ENCODE data around the gene APOBEC4. TPM values are rescaled to one million over a fixed set of nuclear protein-coding genes. Genes with fewer than 3 reads are reported as not detected.
A peak's percentile ranks its signal among the peaks of the same experiment; 100 is the strongest.

APOBEC4 gene
- total RNA-seq, 5 donors from 2014 or later (not counting 1 experiment from before 2014, with no cell fraction given): not detected

DNA sequence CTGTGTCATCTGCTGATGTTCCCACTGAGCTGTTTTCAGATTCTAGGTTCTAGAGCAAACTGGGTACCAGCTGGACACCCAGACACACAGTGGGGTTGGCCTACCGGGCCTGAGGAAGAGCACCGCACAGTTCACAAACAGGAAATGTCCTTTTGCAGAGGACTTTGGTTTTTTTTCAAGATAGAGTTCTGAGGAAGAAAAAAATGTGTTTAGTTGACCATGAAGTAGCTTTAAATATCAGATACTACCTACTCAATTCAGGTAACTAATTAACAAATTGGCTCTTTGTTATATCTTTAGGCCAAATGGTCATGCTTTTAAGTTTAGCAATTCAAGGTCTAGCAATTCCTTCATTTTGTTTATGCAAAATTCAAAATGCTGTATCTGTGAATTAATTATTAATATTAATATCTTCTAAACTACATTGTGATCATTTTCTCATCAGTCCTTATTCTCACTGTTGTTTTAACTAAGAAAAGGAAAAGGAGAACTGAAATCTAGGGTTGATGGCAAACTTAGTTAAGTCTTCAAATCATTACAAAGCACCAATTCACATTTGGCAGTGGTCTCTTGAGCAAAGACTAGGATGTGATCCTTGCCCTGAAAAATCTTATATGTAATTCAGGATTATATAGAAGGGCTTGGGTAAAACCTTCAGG is 45.7 kb downstream of the APOBEC4 start:
- Histone ChIP-seq H3K27ac (ENCODE audit: low read length) (no peak overlapping the region), H3K4me1 (ENCODE audit: control insufficient read depth in 1 of 2, extremely low read depth in 1 of 2, insufficient read depth in 2 of 2, low read length in 2 of 2) (no peaks in the 10 kb centered on the region), H3K36me3 (ENCODE audit: control insufficient read depth in 2 of 2, extremely low read depth in 1 of 2, insufficient read depth in 1 of 2, low read length in 1 of 2) (no peaks in the 10 kb centered on the region), H3K27me3 (replicated peaks in 1 of 2; ENCODE audit: control insufficient read depth in 2 of 2, extremely low read depth in 1 of 2, insufficient read depth in 2 of 2, low read length in 1 of 2) (peaks cover 0 to 15% of the 10 kb centered on the region in 2 experiments), H3K9me3 (no peaks in the 10 kb centered on the region), H3K4me3 (ENCODE audit: control insufficient read depth in 1 of 2, extremely low read depth in 1 of 2, low read length in 1 of 2) (no peak overlapping the region)
- POLR2A ChIA-PET: interaction anchor here in 1 of 2 donors (0.6 kb wide), 1 partner anchor 13 kb away, joined by 3 read pairs; no protein-coding TSS in a partner anchor
- no peak for DNase-seq
- CTCF ChIA-PET: interaction anchor here in 1 of 2 donors (0.5 to 0.7 kb wide), 2 partner anchors 127 to 194 kb away, joined by 3 to 6 read pairs; no protein-coding TSS in a partner anchor
- Mint-ChIP-seq H3K27ac (no peak overlapping the region), H3K27me3 (peaks cover 4 to 7% of the 10 kb centered on the region in 2 donors), H3K4me3 (no peak overlapping the region), H3K9me3 (no peaks in the 10 kb centered on the region), H3K36me3 (no peaks in the 10 kb centered on the region), H3K4me1 (peaks cover 0 to 9% (median 6%) of the 10 kb centered on the region in 3 donors)
- no CpG with 5 or more reads among the region's 2 CpGs for WGBS (ENCODE audit: insufficient coverage)
- no peak for ATAC-seq (replicated peaks in 1 of 4)

DNA sequence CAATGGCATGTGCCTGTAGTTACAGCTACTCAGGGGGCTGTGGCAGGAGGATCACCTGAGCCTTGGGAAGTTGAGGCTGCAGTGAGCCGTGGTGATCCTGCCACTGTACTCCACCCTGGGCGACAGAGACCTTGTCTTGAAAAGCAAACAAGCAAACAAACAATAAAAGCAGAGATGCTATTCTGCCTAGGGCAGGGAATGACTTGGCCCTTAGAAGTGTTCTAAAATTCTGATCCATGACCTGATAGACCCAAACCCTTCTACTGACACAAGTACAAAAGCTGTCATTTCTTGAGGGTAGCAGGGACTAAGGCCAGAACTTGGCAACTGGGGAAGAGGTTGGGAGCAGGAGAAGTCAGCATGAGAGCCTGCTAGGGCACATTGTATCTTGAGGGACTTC is 47.2 kb downstream of the APOBEC4 start:
- Mint-ChIP-seq H3K36me3 (no peaks in the 10 kb centered on the region), H3K4me1 (peaks cover 0 to 9% (median 6%) of the 10 kb centered on the region in 3 donors), H3K9me3 (no peaks in the 10 kb centered on the region), H3K27me3 (peaks cover 4 to 7% of the 10 kb centered on the region in 2 donors), H3K4me3 (no peak overlapping the region), H3K27ac (no peak overlapping the region)
- Histone ChIP-seq H3K36me3 (ENCODE audit: control insufficient read depth in 2 of 2, extremely low read depth in 1 of 2, insufficient read depth in 1 of 2, low read length in 1 of 2) (no peaks in the 10 kb centered on the region), H3K27ac (ENCODE audit: low read length) (no peak overlapping the region), H3K4me1 (ENCODE audit: control insufficient read depth in 1 of 2, extremely low read depth in 1 of 2, insufficient read depth in 2 of 2, low read length in 2 of 2) (no peaks in the 10 kb centered on the region), H3K27me3 (replicated peaks in 1 of 2; ENCODE audit: control insufficient read depth in 2 of 2, extremely low read depth in 1 of 2, insufficient read depth in 2 of 2, low read length in 1 of 2) (peaks cover 0 to 15% of the 10 kb centered on the region in 2 experiments), H3K9me3 (no peaks in the 10 kb centered on the region), H3K4me3 (ENCODE audit: control insufficient read depth in 1 of 2, extremely low read depth in 1 of 2, low read length in 1 of 2) (no peak overlapping the region)
- no CpG with 5 or more reads among the region's 2 CpGs for WGBS (ENCODE audit: insufficient coverage)
- POLR2A ChIA-PET: interaction anchor here in 1 of 2 donors (0.6 kb wide), 1 partner anchor 26 kb away, joined by 6 read pairs; no protein-coding TSS in a partner anchor
- CTCF ChIA-PET: no interaction called here
- ATAC-seq (replicated peaks in 1 of 4) (no peak), DNase-seq (no peak)

DNA sequence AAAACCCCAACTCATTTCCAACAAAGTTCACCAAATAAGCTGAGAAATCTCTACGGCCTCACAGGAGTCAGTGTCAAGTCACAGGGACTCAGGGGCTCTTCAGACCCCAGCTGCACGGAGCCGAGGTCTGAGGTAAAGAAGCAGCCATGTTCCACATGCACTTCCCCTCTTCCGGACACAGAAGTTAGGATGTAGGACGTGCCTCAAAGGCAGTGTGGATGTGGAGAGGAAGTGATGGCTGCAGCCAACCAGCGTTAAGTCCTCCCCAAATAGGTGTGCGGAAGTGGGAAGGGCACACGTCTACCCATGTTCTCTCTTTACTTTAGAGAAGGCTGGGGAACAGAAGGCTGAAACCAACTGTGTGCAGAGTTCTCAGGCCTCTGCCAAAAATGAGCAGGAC is 48.3 kb downstream of the APOBEC4 start:
- ATAC-seq (replicated peaks in 1 of 4) (no peak), DNase-seq (no peak)
- Histone ChIP-seq H3K9me3 (no peaks in the 10 kb centered on the region), H3K4me3 (ENCODE audit: control insufficient read depth in 1 of 2, extremely low read depth in 1 of 2, low read length in 1 of 2) (no peak overlapping the region), H3K36me3 (ENCODE audit: control insufficient read depth in 2 of 2, extremely low read depth in 1 of 2, insufficient read depth in 1 of 2, low read length in 1 of 2) (no peaks in the 10 kb centered on the region), H3K27me3 (replicated peaks in 1 of 2; ENCODE audit: control insufficient read depth in 2 of 2, extremely low read depth in 1 of 2, insufficient read depth in 2 of 2, low read length in 1 of 2) (peaks cover 0 to 11% of the 10 kb centered on the region in 2 experiments), H3K27ac (ENCODE audit: low read length) (no peak overlapping the region), H3K4me1 (ENCODE audit: control insufficient read depth in 1 of 2, extremely low read depth in 1 of 2, insufficient read depth in 2 of 2, low read length in 2 of 2) (no peaks in the 10 kb centered on the region)
- Mint-ChIP-seq H3K27me3 (peaks cover 4 to 7% of the 10 kb centered on the region in 2 donors), H3K4me1 (peaks cover 0 to 9% (median 6%) of the 10 kb centered on the region in 3 donors), H3K27ac (no peak overlapping the region), H3K4me3 (no peak overlapping the region), H3K36me3 (no peaks in the 10 kb centered on the region), H3K9me3 (no peaks in the 10 kb centered on the region)
- ChIA-PET POLR2A (no interaction called here), CTCF (no interaction called here)
- 86% methylated on average over 6 of the region's 8 CpGs for WGBS (ENCODE audit: insufficient coverage)

- ChIA-PET CTCF (no interaction called here), POLR2A (no interaction called here)
- Mint-ChIP-seq H3K36me3 (no peaks in the 10 kb centered on the region), H3K27me3 (peaks cover 4 to 7% of the 10 kb centered on the region in 2 donors), H3K27ac (no peak overlapping the region), H3K9me3 (no peaks in the 10 kb centered on the region), H3K4me3 (no peak overlapping the region), H3K4me1 (peaks cover 0 to 9% (median 6%) of the 10 kb centered on the region in 3 donors)
- H3K27ac ChIP-seq (ENCODE audit: low read length): no peak overlapping the region
- H3K4me1 ChIP-seq (ENCODE audit: control insufficient read depth in 1 of 2, extremely low read depth in 1 of 2, insufficient read depth in 2 of 2, low read length in 2 of 2): no peaks in the 10 kb centered on the region
- H3K36me3 ChIP-seq (ENCODE audit: control insufficient read depth in 2 of 2, extremely low read depth in 1 of 2, insufficient read depth in 1 of 2, low read length in 1 of 2): no peaks in the 10 kb centered on the region
- DNase-seq (peak in 9 of 35 experiments; percentile 12 to 51 (median 20)), ATAC-seq (replicated peaks in 1 of 4) (no peak)
- H3K27me3 ChIP-seq (replicated peaks in 1 of 2; ENCODE audit: control insufficient read depth in 2 of 2, extremely low read depth in 1 of 2, insufficient read depth in 2 of 2, low read length in 1 of 2): peaks cover 0 to 10% of the 10 kb centered on the region in 2 experiments
- H3K4me3 ChIP-seq (ENCODE audit: control insufficient read depth in 1 of 2, extremely low read depth in 1 of 2, low read length in 1 of 2): no peak overlapping the region
- no peaks in the 10 kb centered on the region for H3K9me3 ChIP-seq
- 86% methylated on average over 7 of the region's 10 CpGs for WGBS (ENCODE audit: insufficient coverage)
Measured at GRCh38 chr1:183604038-183604808, 48.9 kb downstream of the APOBEC4 start.

DNA sequence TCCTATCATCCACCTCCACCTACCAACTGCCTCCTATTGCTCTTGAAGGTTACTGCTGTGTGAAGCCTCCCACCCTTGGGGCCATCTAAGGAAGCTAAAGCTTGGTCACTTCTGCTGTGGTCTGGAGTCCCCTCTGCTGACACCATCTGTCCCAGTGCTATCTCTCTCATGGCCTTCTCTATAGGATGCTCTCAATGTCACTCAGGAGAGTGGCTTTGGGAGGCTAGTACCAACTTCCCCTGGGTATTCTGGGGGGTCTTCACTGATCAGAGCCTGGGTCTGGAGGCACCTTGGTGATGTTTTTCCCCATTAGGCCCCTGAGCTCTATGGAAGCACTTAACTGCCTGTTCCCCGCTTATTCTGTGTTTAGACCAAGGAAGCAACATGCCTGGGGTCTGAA is 50.6 kb downstream of the APOBEC4 start:
- ATAC-seq (replicated peaks in 1 of 4) (no peak), DNase-seq (no peak)
- Histone ChIP-seq H3K4me3 (ENCODE audit: control insufficient read depth in 1 of 2, extremely low read depth in 1 of 2, low read length in 1 of 2) (no peak overlapping the region), H3K27me3 (replicated peaks in 1 of 2; ENCODE audit: control insufficient read depth in 2 of 2, extremely low read depth in 1 of 2, insufficient read depth in 2 of 2, low read length in 1 of 2) (peaks cover 0 to 7% of the 10 kb centered on the region in 2 experiments), H3K4me1 (ENCODE audit: control insufficient read depth in 1 of 2, extremely low read depth in 1 of 2, insufficient read depth in 2 of 2, low read length in 2 of 2) (no peaks in the 10 kb centered on the region), H3K27ac (ENCODE audit: low read length) (no peak overlapping the region), H3K36me3 (ENCODE audit: control insufficient read depth in 2 of 2, extremely low read depth in 1 of 2, insufficient read depth in 1 of 2, low read length in 1 of 2) (no peaks in the 10 kb centered on the region), H3K9me3 (no peaks in the 10 kb centered on the region)
- Mint-ChIP-seq H3K36me3 (no peaks in the 10 kb centered on the region), H3K4me1 (peaks cover 0 to 9% (median 6%) of the 10 kb centered on the region in 3 donors), H3K4me3 (no peak overlapping the region), H3K9me3 (no peaks in the 10 kb centered on the region), H3K27me3 (peaks cover 4 to 7% of the 10 kb centered on the region in 2 donors), H3K27ac (no peak overlapping the region)
- WGBS (ENCODE audit: insufficient coverage): 100% methylated on average over 1 of the region's 1 CpG
- ChIA-PET CTCF (interaction anchor here in 1 of 2 donors (0.6 kb wide), 1 partner anchor 134 kb away, joined by 6 read pairs; no protein-coding TSS in a partner anchor), POLR2A (no interaction called here)

DNA sequence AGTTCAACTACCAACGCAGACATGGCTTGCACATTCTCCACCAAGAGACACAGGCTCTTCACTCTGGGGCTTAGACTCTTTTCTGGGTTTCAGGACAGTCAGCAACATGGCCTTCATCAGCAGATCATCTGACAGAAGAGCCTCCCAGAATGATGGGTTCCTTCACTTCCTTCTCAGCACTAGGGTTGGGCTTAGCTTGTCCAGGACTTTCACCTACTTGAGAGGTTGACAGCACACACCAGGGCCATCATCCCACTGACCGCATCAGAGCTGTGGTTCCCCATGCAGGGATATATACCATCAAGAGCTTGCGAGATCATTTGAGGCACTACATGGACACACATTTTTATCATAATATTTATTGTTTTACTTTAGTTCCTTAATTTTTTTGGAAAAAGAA is 52.5 kb downstream of the APOBEC4 start:
- 80% methylated on average over 1 of the region's 3 CpGs for WGBS (ENCODE audit: insufficient coverage)
- CTCF ChIA-PET: interaction anchor here in 1 of 2 donors (0.6 kb wide), 1 partner anchor 61 kb away, joined by 3 read pairs; no protein-coding TSS in a partner anchor
- no peaks in the 10 kb centered on the region for H3K9me3 ChIP-seq
- Mint-ChIP-seq H3K27me3 (peaks cover 4 to 7% of the 10 kb centered on the region in 2 donors), H3K9me3 (no peaks in the 10 kb centered on the region), H3K4me1 (peaks cover 0 to 9% (median 3%) of the 10 kb centered on the region in 3 donors), H3K27ac (no peak overlapping the region), H3K36me3 (no peaks in the 10 kb centered on the region), H3K4me3 (no peak overlapping the region)
- DNase-seq: no peak
- H3K27me3 ChIP-seq (replicated peaks in 1 of 2; ENCODE audit: control insufficient read depth in 2 of 2, extremely low read depth in 1 of 2, insufficient read depth in 2 of 2, low read length in 1 of 2): peaks cover 0 to 3% of the 10 kb centered on the region in 2 experiments
- H3K27ac ChIP-seq (ENCODE audit: low read length): no peak overlapping the region
- H3K36me3 ChIP-seq (ENCODE audit: control insufficient read depth in 2 of 2, extremely low read depth in 1 of 2, insufficient read depth in 1 of 2, low read length in 1 of 2): no peaks in the 10 kb centered on the region
- POLR2A ChIA-PET: no interaction called here
- H3K4me3 ChIP-seq (ENCODE audit: control insufficient read depth in 1 of 2, extremely low read depth in 1 of 2, low read length in 1 of 2): no peak overlapping the region
- no peaks in the 10 kb centered on the region for H3K4me1 ChIP-seq (ENCODE audit: control insufficient read depth in 1 of 2, extremely low read depth in 1 of 2, insufficient read depth in 2 of 2, low read length in 2 of 2)
- no peak for ATAC-seq (replicated peaks in 1 of 4)
